ENCODE data around the gene TCAF1.

TCAF1 gene

DNA sequence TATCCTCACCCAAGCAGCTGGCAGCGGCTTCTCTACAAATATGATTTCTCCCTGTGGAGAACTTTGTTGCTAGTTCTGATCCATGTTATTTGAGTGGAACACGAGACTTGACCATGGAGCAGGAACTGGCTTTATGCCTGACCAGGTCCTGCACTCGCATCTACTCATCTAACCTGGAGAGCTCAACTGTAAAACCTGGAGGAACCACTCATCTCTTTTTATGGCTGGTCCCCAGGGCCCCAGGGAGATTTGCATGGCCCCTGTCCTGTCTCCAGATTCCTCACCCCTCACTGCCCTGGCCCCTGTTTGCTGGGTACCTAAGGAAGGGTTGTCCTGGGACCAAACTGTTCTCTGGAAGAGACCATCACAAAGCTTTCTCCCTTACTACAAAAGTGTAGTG lies 16.0 kb downstream of the TCAF1 start:
- Histone ChIP-seq H3F3A (ENCODE audit: control insufficient read depth, insufficient read depth) (no peaks in the 10 kb centered on the region), H4K20me1 (ENCODE audit: control insufficient read depth, insufficient read depth, low read depth, low read length) (no peaks in the 10 kb centered on the region), H3K9me3 (ENCODE audit: control insufficient read depth, insufficient read depth, low read length) (no peaks in the 10 kb centered on the region), H3K27me3 (ENCODE audit: control insufficient read depth, low read length) (peaks cover 24% of the 10 kb centered on the region), H3K4me1 (ENCODE audit: control insufficient read depth, low read length) (peaks cover 24% of the 10 kb centered on the region), H3K79me2 (ENCODE audit: control insufficient read depth, low read length) (no peaks in the 10 kb centered on the region), H3K27ac (ENCODE audit: low read depth, low read length) (no peak overlapping the region), H3K36me3 (ENCODE audit: control insufficient read depth, low read length) (no peaks in the 10 kb centered on the region), H3K4me2 (ENCODE audit: low read length) (peak overlapping the region; percentile 69), H3K9me2 (replicated peaks; ENCODE audit: control insufficient read depth, low read length) (no peaks in the 10 kb centered on the region), H3K4me3 (ENCODE audit: low read length) (peak overlapping the region; percentile 49)
- TF ChIP-seq, protein P1, sequence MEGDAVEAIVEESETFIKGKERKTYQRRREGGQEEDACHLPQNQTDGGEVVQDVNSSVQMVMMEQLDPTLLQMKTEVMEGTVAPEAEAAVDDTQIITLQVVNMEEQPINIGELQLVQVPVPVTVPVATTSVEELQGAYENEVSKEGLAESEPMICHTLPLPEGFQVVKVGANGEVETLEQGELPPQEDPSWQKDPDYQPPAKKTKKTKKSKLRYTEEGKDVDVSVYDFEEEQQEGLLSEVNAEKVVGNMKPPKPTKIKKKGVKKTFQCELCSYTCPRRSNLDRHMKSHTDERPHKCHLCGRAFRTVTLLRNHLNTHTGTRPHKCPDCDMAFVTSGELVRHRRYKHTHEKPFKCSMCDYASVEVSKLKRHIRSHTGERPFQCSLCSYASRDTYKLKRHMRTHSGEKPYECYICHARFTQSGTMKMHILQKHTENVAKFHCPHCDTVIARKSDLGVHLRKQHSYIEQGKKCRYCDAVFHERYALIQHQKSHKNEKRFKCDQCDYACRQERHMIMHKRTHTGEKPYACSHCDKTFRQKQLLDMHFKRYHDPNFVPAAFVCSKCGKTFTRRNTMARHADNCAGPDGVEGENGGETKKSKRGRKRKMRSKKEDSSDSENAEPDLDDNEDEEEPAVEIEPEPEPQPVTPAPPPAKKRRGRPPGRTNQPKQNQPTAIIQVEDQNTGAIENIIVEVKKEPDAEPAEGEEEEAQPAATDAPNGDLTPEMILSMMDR (IDR thresholded peaks at IDR 0.05; ENCODE audit: low read depth, low read length, poor library complexity, severe bottlenecking): no peak
- TF ChIP-seq EZH2phosphoT487 (IDR thresholded peaks at IDR 0.05; ENCODE audit: borderline replicate concordance, low read length): no peak

DNA sequence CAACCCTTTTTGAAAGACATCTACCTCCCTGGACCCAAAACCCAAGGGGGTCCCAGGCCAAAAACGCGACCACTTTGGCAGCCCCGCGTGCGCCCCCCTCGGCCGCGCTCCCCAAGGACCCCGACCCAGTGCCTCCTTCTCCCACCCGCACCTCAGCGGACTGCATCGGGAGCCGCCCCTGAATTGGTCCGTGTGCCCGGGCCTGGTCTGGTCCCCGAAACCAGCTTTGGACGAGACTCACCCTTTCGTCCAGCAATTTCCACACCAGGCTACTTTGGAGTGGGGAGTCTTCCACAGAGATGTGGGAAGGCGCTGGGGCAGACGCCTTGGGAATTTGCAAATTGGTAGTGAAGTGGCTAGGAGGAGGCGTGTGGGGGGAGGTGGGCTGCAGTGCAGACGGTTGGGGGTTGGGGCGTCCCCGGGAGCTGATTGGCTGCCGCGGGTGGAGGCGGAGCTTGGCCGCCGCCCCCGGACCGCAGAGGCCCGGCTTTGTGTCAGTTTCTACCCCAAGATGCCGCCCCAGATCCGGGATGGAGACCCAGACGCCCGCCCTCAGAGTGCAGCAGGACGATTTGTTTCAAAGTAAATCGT lies 16.9 kb downstream of the TCAF1 start:
- H3K27ac ChIP-seq (ENCODE audit: low read depth, low read length): no peak overlapping the region
- no peak for TF ChIP-seq EZH2phosphoT487 (IDR thresholded peaks at IDR 0.05; ENCODE audit: borderline replicate concordance, low read length)
- TF ChIP-seq, protein P1 (IDR thresholded peaks at IDR 0.05; ENCODE audit: low read depth, low read length, poor library complexity, severe bottlenecking): no peak

GRCh38 chr7:143884241-143884968 lies 17.6 kb downstream of the TCAF1 start:
- no peaks in the 10 kb centered on the region for H3K36me3 ChIP-seq (ENCODE audit: control insufficient read depth, low read length)
- H3K4me1 ChIP-seq (ENCODE audit: control insufficient read depth, low read length): peaks cover 24% of the 10 kb centered on the region
- H3F3A ChIP-seq (ENCODE audit: control insufficient read depth, insufficient read depth): no peaks in the 10 kb centered on the region
- H4K20me1 ChIP-seq (ENCODE audit: control insufficient read depth, insufficient read depth, low read depth, low read length): no peaks in the 10 kb centered on the region
- peak overlapping the region; percentile 45 for H3K4me2 ChIP-seq (ENCODE audit: low read length)
- no peaks in the 10 kb centered on the region for H3K9me2 ChIP-seq (replicated peaks; ENCODE audit: control insufficient read depth, low read length)
- no peaks in the 10 kb centered on the region for H3K9me3 ChIP-seq (ENCODE audit: control insufficient read depth, insufficient read depth, low read length)
- H3K27ac ChIP-seq (ENCODE audit: low read depth, low read length): no peak overlapping the region
- no peak for TF ChIP-seq EZH2phosphoT487 (IDR thresholded peaks at IDR 0.05; ENCODE audit: borderline replicate concordance, low read length)
- TF ChIP-seq, protein P1 (IDR thresholded peaks at IDR 0.05; ENCODE audit: low read depth, low read length, poor library complexity, severe bottlenecking): no peak
- H3K27me3 ChIP-seq (ENCODE audit: control insufficient read depth, low read length): peaks cover 32% of the 10 kb centered on the region
- peak overlapping the region; percentile 46; the same call in 1 of the 2 replicates for H3K4me3 ChIP-seq (ENCODE audit: low read length)
- H3K79me2 ChIP-seq (ENCODE audit: control insufficient read depth, low read length): no peaks in the 10 kb centered on the region

More for the DNA sequence above, 16.9 kb downstream of the TCAF1 start:
- H3K36me3 ChIP-seq (ENCODE audit: control insufficient read depth, low read length): no peaks in the 10 kb centered on the region
- no peaks in the 10 kb centered on the region for H4K20me1 ChIP-seq (ENCODE audit: control insufficient read depth, insufficient read depth, low read depth, low read length)
- no peaks in the 10 kb centered on the region for H3K9me2 ChIP-seq (replicated peaks; ENCODE audit: control insufficient read depth, low read length)
- H3F3A ChIP-seq (ENCODE audit: control insufficient read depth, insufficient read depth): no peaks in the 10 kb centered on the region
- H3K79me2 ChIP-seq (ENCODE audit: control insufficient read depth, low read length): no peaks in the 10 kb centered on the region
- peaks cover 24% of the 10 kb centered on the region for H3K4me1 ChIP-seq (ENCODE audit: control insufficient read depth, low read length)
- H3K4me2 ChIP-seq (ENCODE audit: low read length): peak overlapping the region; percentile 45
- H3K4me3 ChIP-seq (ENCODE audit: low read length): peak overlapping the region; percentile 46
- H3K27me3 ChIP-seq (ENCODE audit: control insufficient read depth, low read length): peaks cover 29% of the 10 kb centered on the region
- no peaks in the 10 kb centered on the region for H3K9me3 ChIP-seq (ENCODE audit: control insufficient read depth, insufficient read depth, low read length)
